HCT116 (cell line): Measurements from ENCODE around the gene C10orf120.

Source experiments
- CEBPB ChIP-seq: IDR thresholded peaks from 2 replicates; pipeline ENCODE4 v1.6.1; 2012; ENCODE audit warnings: low read depth
- CTCF ChIP-seq, 3 experiments: fragments of 200-600 bp in 1 of 3; sonication (generic) in 1 of 3; IDR thresholded peaks in 2 of 3; conservative IDR thresholded peaks in 1 of 3; 2 replicates each; pipeline ENCODE4 v1.5.1; 2012 to 2017; ENCODE audit warnings: low read depth in 2 of 3, low read length in 2 of 3, antibody characterized with exemption in 1 of 3, borderline replicate concordance in 1 of 3, control low read depth in 1 of 3, mild to moderate bottlenecking in 1 of 3, mixed read lengths in 1 of 3, mixed run types in 1 of 3, moderate library complexity in 1 of 3; ENCODE audit not compliant: insufficient read depth in 1 of 3
- EZH2 ChIP-seq: fragments of 200-600 bp; sonication (generic); IDR thresholded peaks from 2 replicates; pipeline ENCODE4 v1.6.1; 2017; ENCODE audit warnings: antibody characterized with exemption, mixed run types
- FOSL1 ChIP-seq: IDR thresholded peaks from 2 replicates; pipeline ENCODE4 v1.6.1; 2012; ENCODE audit warnings: low read depth
- POLR2A ChIP-seq: IDR thresholded peaks from 2 replicates; pipeline ENCODE4 v1.7.0; 2011; ENCODE audit warnings: borderline replicate concordance; ENCODE audit not compliant: insufficient read depth, insufficient read length; ENCODE audit errors: extremely low read depth
- POLR2AphosphoS5 ChIP-seq: IDR thresholded peaks from 2 replicates; pipeline ENCODE4 v1.6.1; 2011; ENCODE audit warnings: mild to moderate bottlenecking, low read depth, low read length, moderate library complexity
- TCF7L2 ChIP-seq: IDR thresholded peaks from 2 replicates; pipeline ENCODE4 v1.7.0; 2011; ENCODE audit warnings: borderline replicate concordance, inconsistent platforms; ENCODE audit not compliant: insufficient read depth, insufficient read length; ENCODE audit errors: extremely low read depth
- ZNF274 ChIP-seq: fragments of 200-500 bp; sonication (Bioruptor generic); IDR thresholded peaks from 2 replicates; pipeline ENCODE4 v1.6.1; 2014; ENCODE audit warnings: mild to moderate bottlenecking, low read depth, low read length, inconsistent platforms
- TF ChIP-seq, protein P1 (sequence below): IDR thresholded peaks from 2 replicates; pipeline ENCODE4 v1.6.1; 2012; ENCODE audit warnings: low read depth
- TF ChIP-seq, protein P2 (sequence below): IDR thresholded peaks from 2 replicates; pipeline ENCODE4 v1.6.1; 2012

GRCh38 chr10:122663516-122664130 is 36.0 kb downstream of the C10orf120 start:
- TF ChIP-seq CTCF (IDR thresholded peaks at IDR 0.05 in 2 of 3, conservative IDR thresholded peaks at IDR 0.05 in 1 of 3; ENCODE audit: borderline replicate concordance in 1 of 3, insufficient read depth in 1 of 3, low read depth in 2 of 3, low read length in 2 of 3) = no peak
- TF ChIP-seq POLR2A = no peak
- TF ChIP-seq, protein P1, sequence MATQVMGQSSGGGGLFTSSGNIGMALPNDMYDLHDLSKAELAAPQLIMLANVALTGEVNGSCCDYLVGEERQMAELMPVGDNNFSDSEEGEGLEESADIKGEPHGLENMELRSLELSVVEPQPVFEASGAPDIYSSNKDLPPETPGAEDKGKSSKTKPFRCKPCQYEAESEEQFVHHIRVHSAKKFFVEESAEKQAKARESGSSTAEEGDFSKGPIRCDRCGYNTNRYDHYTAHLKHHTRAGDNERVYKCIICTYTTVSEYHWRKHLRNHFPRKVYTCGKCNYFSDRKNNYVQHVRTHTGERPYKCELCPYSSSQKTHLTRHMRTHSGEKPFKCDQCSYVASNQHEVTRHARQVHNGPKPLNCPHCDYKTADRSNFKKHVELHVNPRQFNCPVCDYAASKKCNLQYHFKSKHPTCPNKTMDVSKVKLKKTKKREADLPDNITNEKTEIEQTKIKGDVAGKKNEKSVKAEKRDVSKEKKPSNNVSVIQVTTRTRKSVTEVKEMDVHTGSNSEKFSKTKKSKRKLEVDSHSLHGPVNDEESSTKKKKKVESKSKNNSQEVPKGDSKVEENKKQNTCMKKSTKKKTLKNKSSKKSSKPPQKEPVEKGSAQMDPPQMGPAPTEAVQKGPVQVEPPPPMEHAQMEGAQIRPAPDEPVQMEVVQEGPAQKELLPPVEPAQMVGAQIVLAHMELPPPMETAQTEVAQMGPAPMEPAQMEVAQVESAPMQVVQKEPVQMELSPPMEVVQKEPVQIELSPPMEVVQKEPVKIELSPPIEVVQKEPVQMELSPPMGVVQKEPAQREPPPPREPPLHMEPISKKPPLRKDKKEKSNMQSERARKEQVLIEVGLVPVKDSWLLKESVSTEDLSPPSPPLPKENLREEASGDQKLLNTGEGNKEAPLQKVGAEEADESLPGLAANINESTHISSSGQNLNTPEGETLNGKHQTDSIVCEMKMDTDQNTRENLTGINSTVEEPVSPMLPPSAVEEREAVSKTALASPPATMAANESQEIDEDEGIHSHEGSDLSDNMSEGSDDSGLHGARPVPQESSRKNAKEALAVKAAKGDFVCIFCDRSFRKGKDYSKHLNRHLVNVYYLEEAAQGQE = no peak
- TF ChIP-seq, protein P2, sequence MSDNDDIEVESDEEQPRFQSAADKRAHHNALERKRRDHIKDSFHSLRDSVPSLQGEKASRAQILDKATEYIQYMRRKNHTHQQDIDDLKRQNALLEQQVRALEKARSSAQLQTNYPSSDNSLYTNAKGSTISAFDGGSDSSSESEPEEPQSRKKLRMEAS = no peak
- TF ChIP-seq POLR2AphosphoS5 = no peak
- TF ChIP-seq FOSL1 = no peak
- TF ChIP-seq ZNF274 = no peak
- no peak for TF ChIP-seq CEBPB
- TF ChIP-seq TCF7L2 = no peak
- no peak for TF ChIP-seq EZH2
